Uterus (tissue), 2 donors: ENCODE data around the gene TBC1D1.

Experiments used
- POLR2A ChIP-seq, 2 donors: fragments of 450-650 bp; IDR thresholded peaks; one replicate each; pipeline ENCODE4 v1.6.1; 2016; ENCODE audit warnings: antibody characterized with exemption in 2 of 2, mild to moderate bottlenecking in 1 of 2, moderate library complexity in 1 of 2
- TF ChIP-seq, protein P1 (sequence below), 4 experiments: fragments of 200-600 bp in 2 of 4; fragments of 450-650 bp in 2 of 4; sonication (generic) in 2 of 4; IDR thresholded peaks; one replicate each; pipeline ENCODE4 v1.5.1; 2016 to 2019; ENCODE audit warnings: antibody characterized with exemption in 4 of 4, mild to moderate bottlenecking in 2 of 4, moderate library complexity in 1 of 4

DNA sequence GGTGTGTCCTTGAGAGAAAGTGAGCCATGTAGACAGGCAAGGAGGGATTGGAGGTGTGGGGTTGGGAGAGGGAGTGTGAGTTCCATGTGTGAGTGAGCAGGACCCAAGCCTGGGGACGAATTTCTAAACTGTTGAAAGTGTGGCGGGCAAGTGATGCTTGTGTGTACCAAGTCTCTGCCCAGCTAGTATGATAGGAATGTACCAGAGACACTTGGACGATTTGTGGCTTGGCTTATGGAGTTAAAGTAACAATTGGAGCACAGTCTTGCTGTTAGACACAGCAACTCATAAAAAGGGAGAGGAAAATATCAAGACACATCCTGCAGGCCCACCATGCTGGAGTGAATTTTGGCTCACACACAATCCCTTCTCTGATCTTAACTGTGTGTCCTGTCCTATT is 77.9 kb downstream of the TBC1D1 start:
- TF ChIP-seq, protein P1, sequence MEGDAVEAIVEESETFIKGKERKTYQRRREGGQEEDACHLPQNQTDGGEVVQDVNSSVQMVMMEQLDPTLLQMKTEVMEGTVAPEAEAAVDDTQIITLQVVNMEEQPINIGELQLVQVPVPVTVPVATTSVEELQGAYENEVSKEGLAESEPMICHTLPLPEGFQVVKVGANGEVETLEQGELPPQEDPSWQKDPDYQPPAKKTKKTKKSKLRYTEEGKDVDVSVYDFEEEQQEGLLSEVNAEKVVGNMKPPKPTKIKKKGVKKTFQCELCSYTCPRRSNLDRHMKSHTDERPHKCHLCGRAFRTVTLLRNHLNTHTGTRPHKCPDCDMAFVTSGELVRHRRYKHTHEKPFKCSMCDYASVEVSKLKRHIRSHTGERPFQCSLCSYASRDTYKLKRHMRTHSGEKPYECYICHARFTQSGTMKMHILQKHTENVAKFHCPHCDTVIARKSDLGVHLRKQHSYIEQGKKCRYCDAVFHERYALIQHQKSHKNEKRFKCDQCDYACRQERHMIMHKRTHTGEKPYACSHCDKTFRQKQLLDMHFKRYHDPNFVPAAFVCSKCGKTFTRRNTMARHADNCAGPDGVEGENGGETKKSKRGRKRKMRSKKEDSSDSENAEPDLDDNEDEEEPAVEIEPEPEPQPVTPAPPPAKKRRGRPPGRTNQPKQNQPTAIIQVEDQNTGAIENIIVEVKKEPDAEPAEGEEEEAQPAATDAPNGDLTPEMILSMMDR (IDR thresholded peaks at IDR 0.05): no peak
- TF ChIP-seq POLR2A (IDR thresholded peaks at IDR 0.05): no peak
